OCI-LY7 (cell line): ENCODE measurements around the gene CDC34.

Source experiments
- EZH2phosphoT487 ChIP-seq: fragments of 200-600 bp; sonication (generic); IDR thresholded peaks from 2 replicates; pipeline ENCODE4 v1.6.1; 2018; ENCODE audit warnings: low read depth, borderline replicate concordance, mild to moderate bottlenecking, mixed run types, antibody characterized with exemption, low read length, moderate library complexity, mixed read lengths
- TF ChIP-seq, protein P1 (sequence below): fragments of 200-600 bp; sonication (generic); conservative IDR thresholded peaks from 2 replicates; pipeline ENCODE4 v1.5.1; 2014; ENCODE audit warnings: mild to moderate bottlenecking, antibody characterized with exemption, low read length, moderate library complexity, mixed read lengths

- no peak for TF ChIP-seq EZH2phosphoT487
- TF ChIP-seq, protein P1, sequence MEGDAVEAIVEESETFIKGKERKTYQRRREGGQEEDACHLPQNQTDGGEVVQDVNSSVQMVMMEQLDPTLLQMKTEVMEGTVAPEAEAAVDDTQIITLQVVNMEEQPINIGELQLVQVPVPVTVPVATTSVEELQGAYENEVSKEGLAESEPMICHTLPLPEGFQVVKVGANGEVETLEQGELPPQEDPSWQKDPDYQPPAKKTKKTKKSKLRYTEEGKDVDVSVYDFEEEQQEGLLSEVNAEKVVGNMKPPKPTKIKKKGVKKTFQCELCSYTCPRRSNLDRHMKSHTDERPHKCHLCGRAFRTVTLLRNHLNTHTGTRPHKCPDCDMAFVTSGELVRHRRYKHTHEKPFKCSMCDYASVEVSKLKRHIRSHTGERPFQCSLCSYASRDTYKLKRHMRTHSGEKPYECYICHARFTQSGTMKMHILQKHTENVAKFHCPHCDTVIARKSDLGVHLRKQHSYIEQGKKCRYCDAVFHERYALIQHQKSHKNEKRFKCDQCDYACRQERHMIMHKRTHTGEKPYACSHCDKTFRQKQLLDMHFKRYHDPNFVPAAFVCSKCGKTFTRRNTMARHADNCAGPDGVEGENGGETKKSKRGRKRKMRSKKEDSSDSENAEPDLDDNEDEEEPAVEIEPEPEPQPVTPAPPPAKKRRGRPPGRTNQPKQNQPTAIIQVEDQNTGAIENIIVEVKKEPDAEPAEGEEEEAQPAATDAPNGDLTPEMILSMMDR: no peak
These were observed 10.8 kb downstream of the CDC34 start for GRCh38 chr19:542173-542866.
